Measurements from ENCODE around the gene SNUPN.
"Not testable (repeated sequence)": the region's sequence is repeated elsewhere in the genome, so short reads cannot be mapped to it uniquely, and the experiment has no call there.

- not testable (repeated sequence) for TF ChIP-seq POLR2AphosphoS5 (IDR thresholded peaks at IDR 0.05; ENCODE audit: borderline replicate concordance, low read depth, low read length); EZH2 (IDR thresholded peaks at IDR 0.05)
These were observed 39.1 kb downstream of the SNUPN start for GRCh38 chr15:75586422-75586821.
